H9 (cell line): ENCODE measurements around the gene DCTPP1. TPM values are rescaled to one million over a fixed set of nuclear protein-coding genes. Genes with fewer than 3 reads are reported as not detected.
"Not testable (repeated sequence)": the region's sequence is repeated elsewhere in the genome, so short reads cannot be mapped to it uniquely, and the experiment has no call there.

Experiments
- DNase-seq: peaks from one replicate; pipeline ENCODE4 v3.0.0-alpha.2; 2017
- H2AFZ ChIP-seq: one replicate; pipeline ENCODE4 v1.6.1; 2013; ENCODE audit warnings: mild to moderate bottlenecking, low read length, control low read depth, moderate library complexity
- H2AK5ac ChIP-seq: 2 replicates; pipeline ENCODE4 v1.6.1; 2013; ENCODE audit warnings: low read length, control low read depth, mixed read lengths; ENCODE audit not compliant: insufficient read length
- H2BK120ac ChIP-seq: one replicate; pipeline ENCODE4 v1.6.1; 2013; ENCODE audit warnings: low read depth, mild to moderate bottlenecking, low read length, control low read depth, inconsistent platforms; ENCODE audit not compliant: poor library complexity, severe bottlenecking
- H2BK12ac ChIP-seq: 2 replicates; pipeline ENCODE4 v1.6.1; 2013; ENCODE audit warnings: low read length, control low read depth, mixed read lengths, low read depth; ENCODE audit not compliant: insufficient read length
- H2BK15ac ChIP-seq: 2 replicates; pipeline ENCODE4 v1.6.1; 2013; ENCODE audit warnings: low read depth, low read length, control low read depth
- H2BK20ac ChIP-seq: one replicate; pipeline ENCODE4 v1.6.1; 2013; ENCODE audit warnings: low read depth, mild to moderate bottlenecking, low read length, control low read depth, inconsistent platforms; ENCODE audit not compliant: poor library complexity, severe bottlenecking
- H2BK5ac ChIP-seq: 2 replicates; pipeline ENCODE4 v1.6.1; 2013; ENCODE audit warnings: low read length, control low read depth, mixed read lengths; ENCODE audit not compliant: insufficient read length
- H3K14ac ChIP-seq: 2 replicates; pipeline ENCODE4 v1.6.1; 2013; ENCODE audit warnings: low read length, control low read depth; ENCODE audit not compliant: insufficient read depth
- H3K18ac ChIP-seq: 2 replicates; pipeline ENCODE4 v1.6.1; 2013; ENCODE audit warnings: low read depth, mild to moderate bottlenecking, mixed read lengths, low read length, control low read depth; ENCODE audit not compliant: insufficient read length
- H3K23ac ChIP-seq: 2 replicates; pipeline ENCODE4 v1.6.1; 2013; ENCODE audit warnings: low read length, control low read depth, mixed read lengths, low read depth; ENCODE audit not compliant: insufficient read length
- H3K23me2 ChIP-seq: 2 replicates; pipeline ENCODE4 v1.6.1; 2013; ENCODE audit warnings: low read depth, mild to moderate bottlenecking, mixed read lengths, low read length, control low read depth; ENCODE audit not compliant: insufficient read length, poor library complexity, severe bottlenecking
- H3K27ac ChIP-seq: 2 replicates; pipeline ENCODE4 v1.5.1; 2013; ENCODE audit warnings: low read length, control low read depth, mixed read lengths, low read depth; ENCODE audit not compliant: insufficient read length
- H3K27me3 ChIP-seq: 2 replicates; pipeline ENCODE4 v1.6.1; 2013; ENCODE audit warnings: low read length, control low read depth, inconsistent platforms; ENCODE audit not compliant: insufficient read depth
- H3K4ac ChIP-seq: 2 replicates; pipeline ENCODE4 v1.6.1; 2013; ENCODE audit warnings: low read depth, mild to moderate bottlenecking, control low read depth, inconsistent platforms, low read length, moderate library complexity
- H3K4me1 ChIP-seq: 2 replicates; pipeline ENCODE4 v1.6.1; 2013; ENCODE audit warnings: low read length, control low read depth, inconsistent platforms; ENCODE audit not compliant: insufficient read depth
- H3K4me2 ChIP-seq: 2 replicates; pipeline ENCODE4 v1.6.1; 2013; ENCODE audit warnings: low read length, control low read depth, mixed read lengths; ENCODE audit not compliant: insufficient read length, insufficient read depth
- H3K56ac ChIP-seq: 2 replicates; pipeline ENCODE4 v1.6.1; 2013; ENCODE audit warnings: low read depth, mild to moderate bottlenecking, mixed read lengths, low read length, control low read depth; ENCODE audit not compliant: insufficient read length
- H3K79me1 ChIP-seq: 2 replicates; pipeline ENCODE4 v1.6.1; 2013; ENCODE audit warnings: low read depth, mild to moderate bottlenecking, moderate library complexity, low read length, control low read depth, inconsistent platforms; ENCODE audit not compliant: insufficient read depth, poor library complexity, severe bottlenecking
- H3K79me2 ChIP-seq: 2 replicates; pipeline ENCODE4 v1.6.1; 2013; ENCODE audit warnings: low read length, control low read depth, inconsistent platforms; ENCODE audit not compliant: insufficient read depth
- H3K9ac ChIP-seq: 2 replicates; pipeline ENCODE4 v1.6.1; 2013; ENCODE audit warnings: low read length, control low read depth, mixed read lengths; ENCODE audit not compliant: insufficient read length; ENCODE audit errors: extremely low read depth
- H3K9me3 ChIP-seq: one replicate; pipeline ENCODE4 v1.6.1; 2013; ENCODE audit warnings: low read depth, low read length, inconsistent platforms; ENCODE audit not compliant: control insufficient read depth
- H3T11ph ChIP-seq: one replicate; pipeline ENCODE4 v1.6.1; 2013; ENCODE audit warnings: mild to moderate bottlenecking, low read length, control low read depth, inconsistent platforms
- H4K20me1 ChIP-seq: one replicate; pipeline ENCODE4 v1.6.1; 2013; ENCODE audit not compliant: control insufficient read depth, insufficient read length, insufficient read depth
- H4K5ac ChIP-seq: 2 replicates; pipeline ENCODE4 v1.6.1; 2013; ENCODE audit warnings: low read depth, mild to moderate bottlenecking, mixed read lengths, low read length, control low read depth; ENCODE audit not compliant: insufficient read length
- H4K8ac ChIP-seq: replicated peaks from 2 replicates; pipeline ENCODE4 v1.6.1; 2013; ENCODE audit warnings: low read length, control low read depth, mixed read lengths, low read depth; ENCODE audit not compliant: insufficient read length
- H4K91ac ChIP-seq: 2 replicates; pipeline ENCODE4 v1.6.1; 2013; ENCODE audit warnings: low read depth, mild to moderate bottlenecking, moderate library complexity, mixed read lengths, low read length, control low read depth; ENCODE audit not compliant: insufficient read length
- H3K27ac Mint-ChIP-seq, 3 experiments: 2 replicates in 2 of 3; 3 replicates in 1 of 3; pipeline ENCODE4 v1.8.0; 2020 to 2021; ENCODE audit warnings: mixed read lengths in 3 of 3, mild to moderate bottlenecking in 1 of 3, moderate library complexity in 1 of 3
- H3K27me3 Mint-ChIP-seq: 2 replicates; pipeline ENCODE4 v1.8.0; 2021; ENCODE audit warnings: low read depth, mild to moderate bottlenecking, moderate library complexity, mixed read lengths
- H3K36me3 Mint-ChIP-seq, 3 experiments: 2 replicates in 2 of 3; 3 replicates in 1 of 3; pipeline ENCODE4 v1.8.0; 2020 to 2021; ENCODE audit warnings: low read depth in 3 of 3, mixed read lengths in 3 of 3; ENCODE audit not compliant: insufficient read depth in 1 of 3
- H3K4me1 Mint-ChIP-seq, 2 experiments: 2 replicates each; pipeline ENCODE4 v1.8.0; 2020; ENCODE audit warnings: mixed read lengths in 2 of 2
- H3K4me3 Mint-ChIP-seq, 2 experiments: 2 replicates in 1 of 2; 3 replicates in 1 of 2; pipeline ENCODE4 v1.8.0; 2020 to 2021; ENCODE audit warnings: mild to moderate bottlenecking in 2 of 2, mixed read lengths in 2 of 2, moderate library complexity in 1 of 2
- H3K9me3 Mint-ChIP-seq, 2 experiments: 2 replicates in 1 of 2; 3 replicates in 1 of 2; pipeline ENCODE4 v1.8.0; 2020; ENCODE audit warnings: mild to moderate bottlenecking in 2 of 2, mixed read lengths in 2 of 2, moderate library complexity in 1 of 2
- CTCF ChIP-seq: fragments of 200-600 bp; sonication (generic); conservative IDR thresholded peaks from 3 replicates; pipeline ENCODE4 v1.8.0; 2021; ENCODE audit warnings: antibody characterized with exemption, mild to moderate bottlenecking
- WGBS: extraction: QIAGEN DNeasy Blood & Tissue Kit; methylation state at CpG from one replicate; pipeline ENCODE4 v1.1.7; 2013; ENCODE audit warnings: missing lambda C conversion rate, low lambda C conversion rate, mixed read lengths; ENCODE audit not compliant: insufficient read length; ENCODE audit errors: extremely low coverage; 5-methylcytosine and 5-hydroxymethylcytosine counted together
- total RNA-seq: library from RNA; stranded (reverse); gene quantifications from 2 replicates; pipeline ENCODE4 v1.2.1, GENCODE V29; 2021

The DCTPP1 gene
- total RNA-seq, 1 experiment from 2014 or later = 78.3 TPM

GRCh38 chr16:30464078-30464477, 34.2 kb upstream of the DCTPP1 start:
- Mint-ChIP-seq H3K27ac (no peak overlapping the region; a peak in 1 of 7 replicates), H3K9me3 (peaks cover 0 to 2% of the 10 kb centered on the region in 2 experiments; a peak in 3 of 5 replicates), H3K27me3 (no peaks in the 10 kb centered on the region; the same call in 1 of the 2 replicates), H3K36me3 (no peaks in the 10 kb centered on the region), H3K4me3 (no peak overlapping the region), H3K4me1 (peaks cover 0 to 5% of the 10 kb centered on the region in 2 experiments; a peak in 1 of 4 replicates)
- Histone ChIP-seq H3K4me1 (no peaks in the 10 kb centered on the region), H2BK5ac (no peak overlapping the region), H2BK20ac (no peak overlapping the region), H3K9me3 (no peaks in the 10 kb centered on the region), H3K4ac (no peak overlapping the region), H3K9ac (no peak overlapping the region), H3K56ac (no peak overlapping the region), H3K79me1 (no peaks in the 10 kb centered on the region), H3T11ph (no peak overlapping the region), H3K4me2 (no peak overlapping the region), H3K23ac (no peak overlapping the region), H4K91ac (no peak overlapping the region), H2AFZ (no peak overlapping the region), H3K27me3 (no peaks in the 10 kb centered on the region), H2BK15ac (no peak overlapping the region), H3K14ac (no peak overlapping the region), H2BK12ac (no peak overlapping the region), H4K20me1 (no peaks in the 10 kb centered on the region), H3K18ac (no peak overlapping the region), H4K5ac (no peak overlapping the region), H2BK120ac (no peak overlapping the region), H3K23me2 (no peaks in the 10 kb centered on the region), H2AK5ac (no peak overlapping the region), H4K8ac (no peak overlapping the region), H3K79me2 (no peaks in the 10 kb centered on the region), H3K27ac (no peak overlapping the region)
- no peak for TF ChIP-seq CTCF
- no CpG with 5 or more reads among the region's 7 CpGs for WGBS
- DNase-seq = no peak

GRCh38 chr16:30461426-30461825, 31.6 kb upstream of the DCTPP1 start:
- H3K36me3 Mint-ChIP-seq, H3K4me1 Mint-ChIP-seq, H3K4me1 ChIP-seq, H2AK5ac ChIP-seq, H2BK15ac ChIP-seq, H3K27me3 Mint-ChIP-seq, H2BK12ac ChIP-seq, H4K91ac ChIP-seq, H2AFZ ChIP-seq, DNase-seq, H4K20me1 ChIP-seq, H3K79me2 ChIP-seq, H3K23me2 ChIP-seq, H3K23ac ChIP-seq, H3K9me3 Mint-ChIP-seq, H3K9me3 ChIP-seq, H2BK120ac ChIP-seq, H3K79me1 ChIP-seq, H3K4ac ChIP-seq, H2BK5ac ChIP-seq, H3T11ph ChIP-seq, H3K4me2 ChIP-seq, H3K18ac ChIP-seq, H3K27me3 ChIP-seq, H3K27ac Mint-ChIP-seq, H4K5ac ChIP-seq, H2BK20ac ChIP-seq, H4K8ac ChIP-seq, H3K14ac ChIP-seq, H3K9ac ChIP-seq, H3K27ac ChIP-seq, H3K56ac ChIP-seq, H3K4me3 Mint-ChIP-seq: not testable (repeated sequence)
- WGBS = no CpG with 5 or more reads among the region's 5 CpGs
